ENCODE results near the gene FGF11.

Gene FGF11

DNA sequence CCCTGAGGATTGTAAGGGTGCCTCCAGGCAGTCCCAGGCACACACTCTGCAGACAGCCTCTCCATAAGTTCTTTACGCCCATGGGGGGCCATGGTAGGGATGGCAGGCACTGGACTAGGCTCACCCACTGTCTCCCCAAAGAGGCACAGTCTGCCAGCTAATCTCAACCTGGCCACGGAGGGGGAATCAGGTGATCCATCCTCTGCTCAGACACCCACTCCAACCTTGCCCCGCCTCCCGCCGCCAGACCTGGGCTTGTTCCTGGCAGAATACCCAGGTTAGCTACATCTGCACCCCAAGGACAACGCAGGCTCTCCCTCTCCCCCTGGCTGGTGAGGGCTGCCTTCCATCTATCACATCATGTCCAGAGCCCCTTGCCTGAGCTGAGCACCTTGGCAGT lies 30.4 kb upstream of the FGF11 start:
- no peak for DNase-seq

DNA sequence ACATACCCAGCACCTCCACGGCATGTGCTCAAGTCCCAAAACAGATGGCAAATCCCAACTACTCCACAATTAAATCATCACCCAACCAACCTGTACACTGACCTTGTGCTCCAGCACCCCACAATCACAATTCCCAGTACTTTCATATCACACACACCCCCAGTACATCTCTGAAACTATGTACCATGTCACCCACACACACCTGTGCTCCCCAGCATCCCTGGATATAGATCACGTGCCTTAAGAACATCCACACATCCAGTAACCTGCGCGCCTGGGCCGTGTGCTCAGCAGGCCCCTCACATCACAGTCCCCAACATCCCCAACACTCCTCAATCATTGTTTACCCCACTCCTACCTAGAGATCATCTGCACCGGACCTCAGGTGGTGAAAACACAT lies 29.6 kb upstream of the FGF11 start:
- DNase-seq = no peak

DNA sequence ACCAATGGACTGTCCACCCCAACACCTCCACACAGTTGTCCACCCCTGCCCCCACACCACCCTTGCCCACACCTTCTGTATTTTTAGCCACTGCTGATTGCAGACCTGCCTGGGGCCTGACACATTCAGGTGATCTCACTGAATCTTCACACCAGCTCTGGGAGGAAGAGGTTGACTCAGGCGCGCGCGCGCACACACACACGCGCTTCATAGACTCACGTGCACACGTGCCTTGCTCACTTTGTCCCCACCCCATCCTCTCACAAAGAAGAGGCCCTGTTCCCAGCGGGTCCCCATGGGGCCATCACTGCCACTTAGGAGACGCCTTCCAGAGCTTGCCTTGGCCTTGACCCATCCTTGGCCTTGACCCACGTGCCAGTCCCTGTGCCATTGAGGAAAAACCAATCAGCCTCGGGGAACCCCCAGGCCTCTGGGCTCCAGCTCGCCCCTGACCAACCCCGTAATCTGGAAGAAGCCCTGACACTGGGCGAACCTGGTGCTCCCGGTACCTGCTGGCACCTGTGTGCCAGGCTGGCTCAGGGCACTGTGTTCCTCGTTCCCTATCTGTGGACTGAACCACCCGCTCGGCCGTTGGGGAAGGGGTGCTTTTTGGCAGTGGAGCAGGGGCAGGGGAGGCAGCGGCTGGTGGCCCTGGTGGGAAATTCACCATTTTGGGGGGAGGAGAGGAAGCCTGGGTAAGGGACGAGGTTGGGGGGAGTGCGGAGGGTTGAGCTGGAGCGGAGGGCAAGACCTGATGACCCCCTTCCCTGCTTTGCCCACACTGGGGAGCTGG lies 28.5 kb upstream of the FGF11 start:
- DNase-seq = no peak

DNA sequence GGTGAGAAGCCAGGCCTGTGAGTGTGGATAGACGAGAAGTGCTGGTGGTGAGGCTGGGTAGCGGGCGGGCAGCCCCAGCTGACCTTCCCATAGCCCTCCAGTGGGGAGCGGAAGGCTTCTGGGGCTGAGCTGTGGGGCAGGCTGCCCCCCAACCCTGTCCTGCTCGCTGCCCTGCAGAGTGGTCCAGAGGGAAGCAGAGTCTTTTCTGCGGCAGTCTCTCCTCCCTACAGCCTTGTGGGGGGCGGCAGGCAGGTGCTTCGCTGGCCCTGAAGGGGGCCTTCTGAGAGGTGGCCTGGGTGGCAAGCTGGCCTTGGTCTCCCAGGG lies 27.9 kb upstream of the FGF11 start:
- no peak for DNase-seq

DNA sequence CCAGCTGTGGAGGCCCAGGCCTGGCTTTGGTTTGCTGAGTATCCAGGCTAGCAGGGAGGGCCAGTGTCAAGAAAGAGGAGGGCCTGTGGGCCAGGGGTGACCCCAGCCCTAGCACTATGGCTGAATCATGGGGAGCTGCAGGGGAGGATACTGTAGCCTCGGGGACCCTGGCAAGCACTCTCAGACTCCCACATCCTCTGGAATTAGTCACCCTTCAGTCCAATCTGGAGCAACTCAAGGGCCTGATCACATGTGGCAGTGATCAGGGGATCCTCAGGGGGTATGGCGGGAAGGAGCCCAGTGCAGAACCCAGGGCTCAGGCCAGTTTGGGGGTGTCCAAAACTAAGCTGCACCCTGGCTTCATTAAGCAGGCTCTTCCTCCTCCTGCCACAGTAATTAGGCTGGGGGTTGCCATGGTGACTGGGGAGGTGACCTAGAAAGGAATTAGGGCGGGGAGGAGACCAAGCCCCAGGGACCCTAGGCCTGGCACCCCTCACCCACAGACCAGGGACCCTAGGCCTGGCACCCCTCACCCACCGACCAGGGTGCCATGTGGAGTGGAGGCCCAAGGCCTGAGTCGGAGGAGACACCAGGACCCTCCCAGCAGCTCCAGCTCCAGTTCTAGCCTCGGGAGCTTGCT lies 25.8 kb upstream of the FGF11 start:
- no peak for DNase-seq

DNA sequence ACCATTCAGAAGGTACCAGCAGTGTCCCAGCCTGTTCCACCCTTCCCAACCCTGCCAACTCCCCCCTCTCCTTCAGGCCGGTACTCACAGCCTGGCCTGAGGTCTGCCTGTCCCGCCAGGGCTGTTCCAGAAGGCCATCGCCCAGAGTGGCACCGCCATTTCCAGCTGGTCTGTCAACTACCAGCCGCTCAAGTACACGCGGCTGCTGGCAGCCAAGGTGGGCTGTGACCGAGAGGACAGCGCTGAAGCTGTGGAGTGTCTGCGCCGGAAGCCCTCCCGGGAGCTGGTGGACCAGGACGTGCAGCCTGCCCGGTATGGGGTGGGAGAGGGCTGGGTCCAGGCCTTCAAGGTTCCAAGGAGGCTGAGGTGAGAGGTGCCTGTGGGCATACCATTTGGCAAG lies 24.5 kb upstream of the FGF11 start:
- no peak for DNase-seq

DNA sequence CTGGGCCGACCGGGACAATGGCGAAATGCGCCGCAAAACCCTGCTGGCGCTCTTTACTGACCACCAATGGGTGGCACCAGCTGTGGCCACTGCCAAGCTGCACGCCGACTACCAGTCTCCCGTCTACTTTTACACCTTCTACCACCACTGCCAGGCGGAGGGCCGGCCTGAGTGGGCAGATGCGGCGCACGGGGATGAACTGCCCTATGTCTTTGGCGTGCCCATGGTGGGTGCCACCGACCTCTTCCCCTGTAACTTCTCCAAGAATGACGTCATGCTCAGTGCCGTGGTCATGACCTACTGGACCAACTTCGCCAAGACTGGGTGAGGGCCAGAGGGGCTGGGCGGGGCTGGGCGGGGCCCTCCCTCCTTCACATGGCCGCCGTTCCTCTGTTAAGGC lies 23.5 kb upstream of the FGF11 start:
- no peak for DNase-seq

DNA sequence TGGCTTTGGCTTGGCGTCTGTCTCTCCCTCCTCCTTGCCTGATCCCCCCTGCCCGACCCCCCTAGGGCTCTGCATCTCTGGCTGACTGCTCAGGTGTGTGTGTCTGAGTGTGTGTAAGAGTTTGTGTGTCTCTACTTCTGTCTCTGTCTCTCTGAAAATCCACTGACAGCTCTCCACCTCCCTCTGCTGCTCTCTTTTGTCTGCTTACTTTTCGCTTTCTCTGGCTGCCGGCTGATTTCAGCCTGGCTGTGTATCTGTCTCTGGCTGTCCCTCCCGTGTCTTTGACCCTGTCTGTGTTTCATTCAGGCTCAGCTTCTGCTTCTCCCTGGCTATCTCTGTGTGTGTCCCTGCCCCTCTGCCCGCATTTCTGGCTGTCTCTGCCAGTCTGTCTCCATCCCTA lies 23.0 kb upstream of the FGF11 start:
- no peak for DNase-seq

DNA sequence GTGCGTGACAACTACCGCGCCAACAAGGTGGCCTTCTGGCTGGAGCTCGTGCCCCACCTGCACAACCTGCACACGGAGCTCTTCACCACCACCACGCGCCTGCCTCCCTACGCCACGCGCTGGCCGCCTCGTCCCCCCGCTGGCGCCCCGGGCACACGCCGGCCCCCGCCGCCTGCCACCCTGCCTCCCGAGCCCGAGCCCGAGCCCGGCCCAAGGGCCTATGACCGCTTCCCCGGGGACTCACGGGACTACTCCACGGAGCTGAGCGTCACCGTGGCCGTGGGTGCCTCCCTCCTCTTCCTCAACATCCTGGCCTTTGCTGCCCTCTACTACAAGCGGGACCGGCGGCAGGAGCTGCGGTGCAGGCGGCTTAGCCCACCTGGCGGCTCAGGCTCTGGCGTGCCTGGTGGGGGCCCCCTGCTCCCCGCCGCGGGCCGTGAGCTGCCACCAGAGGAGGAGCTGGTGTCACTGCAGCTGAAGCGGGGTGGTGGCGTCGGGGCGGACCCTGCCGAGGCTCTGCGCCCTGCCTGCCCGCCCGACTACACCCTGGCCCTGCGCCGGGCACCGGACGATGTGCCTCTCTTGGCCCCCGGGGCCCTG lies 22.2 kb upstream of the FGF11 start:
- DNase-seq = no peak

DNA sequence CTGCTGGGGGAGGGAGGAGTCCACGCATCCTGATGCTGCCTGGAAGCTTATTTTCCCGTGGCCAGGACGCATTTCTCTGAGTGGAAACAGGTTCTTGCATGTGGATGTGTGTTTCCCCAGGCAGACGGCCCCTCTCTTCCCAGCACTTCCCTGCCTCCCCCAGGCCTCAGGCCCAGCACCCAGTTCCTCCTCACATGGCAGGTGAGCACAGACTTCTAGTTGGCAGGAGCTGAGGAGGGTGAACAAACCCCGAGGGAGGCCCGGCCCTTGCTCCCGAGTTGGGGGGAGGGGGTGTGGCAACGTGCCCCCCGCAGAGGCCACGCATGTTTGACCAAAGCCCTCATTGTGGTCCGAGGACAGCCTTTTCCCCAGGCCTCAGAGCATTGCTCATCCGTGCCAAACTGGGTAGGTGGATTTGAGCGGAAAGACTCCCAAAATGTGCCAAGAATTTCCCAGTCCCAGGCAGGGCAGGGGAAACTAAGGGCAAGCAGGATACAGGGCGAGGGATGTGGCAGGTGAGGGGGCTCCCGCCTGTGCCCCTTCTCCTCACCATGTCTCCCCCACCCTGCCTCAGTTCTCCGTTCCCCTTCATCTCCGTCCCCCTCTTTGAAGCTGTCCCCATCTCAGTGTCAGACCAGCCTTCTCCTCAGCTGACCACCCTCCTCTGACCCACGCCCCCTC lies 20.7 kb upstream of the FGF11 start:
- no peak for DNase-seq

DNA sequence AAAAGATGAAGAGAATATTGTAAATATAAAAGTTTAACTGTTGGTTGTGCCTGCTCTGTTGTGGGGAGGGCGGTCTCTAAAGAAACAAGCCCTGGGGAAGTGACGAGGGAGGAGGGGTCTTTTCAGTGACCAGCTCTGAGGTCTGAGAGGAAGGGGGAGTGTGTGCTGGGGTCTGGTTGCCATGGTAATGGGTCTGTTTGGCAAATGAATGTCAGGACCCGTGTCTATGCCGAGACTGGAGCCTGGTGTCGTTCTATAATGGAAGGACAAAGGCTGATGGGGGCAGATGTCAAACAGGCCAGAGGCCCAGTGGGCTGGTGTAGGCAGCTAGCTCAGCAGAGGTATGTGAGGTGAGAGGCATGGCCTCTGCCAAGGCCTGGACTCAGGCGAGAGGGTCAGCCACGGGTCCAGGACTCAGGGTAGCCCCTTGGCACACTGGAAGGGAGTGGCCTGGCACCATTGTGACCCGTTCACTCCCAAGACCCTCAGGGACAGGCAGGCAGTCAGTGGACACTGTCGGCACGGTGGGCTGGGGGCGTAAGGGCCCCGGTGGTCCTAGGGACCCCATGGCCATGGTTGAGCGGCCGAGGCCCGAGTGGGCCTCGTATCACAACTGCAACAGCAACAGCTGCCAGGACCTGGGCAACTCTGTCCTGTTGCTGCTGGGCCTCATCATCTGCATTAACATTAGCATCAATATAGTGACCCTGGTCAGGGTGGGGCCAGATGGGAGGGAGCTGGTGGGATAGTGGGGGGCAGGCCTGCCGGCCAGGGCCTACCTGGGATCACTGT lies 19.3 kb upstream of the FGF11 start, which contains the start of gene SPEM1:
Gene SPEM1 (plus strand): TSS at position 506 of the 792 bp plus-strand sequence. CDS start 61 bp downstream, at position 567.
- no peak for DNase-seq

DNA sequence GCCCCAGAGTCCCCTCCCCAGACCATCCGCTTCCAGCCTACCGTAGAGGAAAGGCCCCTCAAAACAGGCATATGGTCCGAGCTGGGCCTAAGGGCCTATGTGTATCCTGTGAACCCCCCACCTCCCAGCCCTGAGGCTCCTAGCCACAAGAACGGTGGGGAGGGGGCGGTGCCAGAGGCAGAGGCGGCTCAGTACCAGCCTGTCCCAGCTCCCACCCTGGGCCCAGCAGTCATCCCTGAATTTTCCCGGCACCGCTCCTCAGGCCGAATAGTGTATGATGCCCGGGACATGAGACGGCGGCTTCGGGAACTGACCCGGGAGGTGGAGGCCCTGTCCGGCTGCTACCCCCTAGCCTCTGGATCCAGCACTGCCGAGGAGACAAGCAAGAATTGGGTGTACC lies 18.1 kb upstream of the FGF11 start:
- no peak for DNase-seq

DNA sequence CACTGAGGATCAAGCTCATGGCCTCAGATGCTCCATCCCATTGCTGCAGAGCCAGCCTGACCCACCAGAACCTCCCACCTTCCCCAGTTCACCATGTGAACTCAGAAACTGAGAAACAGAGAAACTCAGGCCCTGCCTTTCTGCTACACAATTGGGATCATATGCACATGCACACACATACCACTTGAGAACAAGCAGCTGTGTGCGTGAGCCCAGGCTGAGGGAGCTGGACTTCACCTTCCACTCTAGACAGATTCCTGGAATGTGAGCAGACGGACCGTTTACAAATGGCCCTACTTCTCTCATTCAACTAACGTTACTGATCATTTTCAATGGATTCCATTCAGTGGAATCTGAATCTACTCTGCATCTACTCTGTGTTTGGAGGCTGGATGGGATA lies 15.6 kb upstream of the FGF11 start:
- DNase-seq = no peak

DNA sequence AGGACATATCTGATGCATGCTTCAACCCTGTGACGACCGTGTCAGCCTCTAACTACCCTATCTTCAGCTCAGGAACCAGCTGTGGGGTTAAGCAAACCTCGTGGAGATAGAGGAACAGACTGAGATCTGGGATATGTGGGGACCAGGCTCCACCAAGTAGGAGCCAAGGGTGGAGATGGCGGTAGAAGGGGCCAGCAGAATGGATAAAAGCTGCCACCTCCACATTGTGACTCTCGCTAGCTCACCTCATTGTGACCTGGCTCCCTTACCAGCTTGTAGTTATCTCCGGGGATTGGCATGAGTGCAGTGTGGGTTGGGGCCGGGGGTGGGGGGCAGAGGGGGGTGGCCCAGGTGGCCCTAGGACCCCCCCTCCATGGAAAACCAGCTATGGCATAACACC lies 14.0 kb upstream of the FGF11 start, which contains the start of gene SPEM2:
Gene SPEM2 (plus strand): TSS at position 301 of the 400 bp plus-strand sequence. CDS start 73 bp downstream, at position 374.
- no peak for DNase-seq

DNA sequence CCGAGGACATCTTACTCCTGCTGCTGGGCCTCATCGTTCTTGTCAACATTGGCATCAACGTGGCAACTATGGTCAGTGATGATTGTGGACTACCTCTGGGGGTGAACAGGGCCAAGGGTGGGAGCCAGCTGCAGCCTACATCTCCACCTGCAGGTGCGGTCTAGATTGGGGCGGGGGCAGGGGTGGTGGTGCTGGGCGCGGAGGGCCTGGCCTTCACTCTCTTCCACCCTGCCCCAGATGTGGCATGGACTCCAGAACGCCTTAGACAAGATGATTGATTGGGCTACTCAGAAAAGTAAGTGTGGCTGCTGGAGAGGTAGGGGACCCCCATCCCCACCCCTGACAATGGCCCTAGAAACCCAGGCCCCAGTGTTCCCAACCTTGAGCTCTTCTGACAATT lies 13.6 kb upstream of the FGF11 start:
- DNase-seq = no peak

DNA sequence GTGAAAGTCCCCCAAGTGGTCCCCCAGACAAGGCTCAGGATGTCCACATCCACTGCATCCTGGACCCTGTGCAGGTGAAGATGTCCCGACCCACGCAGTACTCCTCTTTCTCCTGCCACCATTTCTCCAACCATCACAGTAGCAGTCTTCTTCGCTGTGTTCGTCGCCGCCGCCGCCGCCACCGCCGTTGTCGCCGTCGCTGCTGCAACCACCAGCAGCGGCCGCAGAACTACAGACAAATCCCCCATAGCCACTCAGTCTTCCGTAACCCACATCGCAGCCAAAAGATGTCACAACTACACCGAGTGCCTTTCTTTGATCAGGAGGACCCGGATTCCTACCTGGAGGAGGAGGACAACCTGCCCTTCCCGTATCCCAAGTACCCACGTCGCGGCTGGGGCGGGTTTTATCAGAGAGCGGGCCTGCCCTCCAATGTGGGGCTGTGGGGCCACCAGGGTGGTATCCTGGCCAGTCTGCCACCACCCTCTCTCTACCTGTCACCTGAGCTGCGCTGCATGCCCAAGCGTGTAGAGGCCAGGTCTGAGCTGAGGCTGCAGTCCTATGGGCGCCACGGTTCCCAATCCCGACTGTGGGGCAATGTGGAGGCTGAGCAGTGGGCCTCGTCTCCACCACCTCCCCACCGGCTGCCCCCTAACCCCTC lies 13.0 kb upstream of the FGF11 start:
- no peak for DNase-seq

DNA sequence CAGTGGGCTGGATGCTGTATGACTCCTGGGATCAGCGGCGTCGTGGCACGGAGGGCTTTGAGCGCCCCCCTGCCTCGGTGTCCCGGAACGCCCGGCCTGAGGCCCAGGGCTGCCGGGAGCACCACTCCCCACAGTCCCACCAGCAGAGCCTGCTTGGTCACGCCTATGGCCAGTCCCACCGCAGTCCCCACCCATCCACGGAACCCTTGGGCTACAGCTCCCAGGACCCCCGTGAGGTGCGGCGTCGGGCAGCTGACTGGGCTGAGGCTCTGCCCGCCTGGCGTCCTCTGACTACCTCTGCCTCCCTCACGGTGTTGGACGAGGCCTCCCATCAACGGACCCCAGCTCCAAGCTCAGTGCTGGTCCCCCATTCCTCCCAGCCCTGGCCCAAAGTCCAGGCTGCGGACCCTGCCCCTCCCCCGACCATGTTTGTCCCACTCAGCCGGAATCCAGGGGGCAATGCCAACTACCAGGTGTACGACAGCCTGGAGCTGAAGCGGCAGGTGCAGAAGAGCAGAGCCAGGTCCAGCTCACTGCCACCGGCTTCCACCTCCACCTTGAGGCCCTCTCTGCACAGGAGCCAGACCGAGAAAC lies 12.3 kb upstream of the FGF11 start:
- no peak for DNase-seq

DNA sequence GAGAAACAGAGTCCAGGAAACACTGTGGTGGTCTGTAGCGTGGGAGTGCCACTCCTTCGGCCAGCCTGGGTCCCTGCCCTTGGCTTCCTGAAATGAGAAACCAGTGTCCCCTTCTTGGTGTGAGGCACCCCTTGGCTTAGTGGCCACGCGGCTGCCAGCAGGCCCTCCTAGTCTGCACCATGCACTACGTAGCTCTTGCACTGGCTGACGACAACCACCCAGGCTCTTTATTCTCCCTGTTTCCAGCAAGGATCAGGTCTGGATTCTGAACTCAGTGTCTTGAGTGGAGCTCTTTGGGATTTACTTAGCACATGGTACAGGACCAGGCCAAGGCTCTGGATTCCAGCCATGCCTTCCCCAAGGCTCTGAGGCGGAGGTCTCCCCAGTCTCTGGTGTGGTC lies 11.8 kb upstream of the FGF11 start:
- DNase-seq = no peak

DNA sequence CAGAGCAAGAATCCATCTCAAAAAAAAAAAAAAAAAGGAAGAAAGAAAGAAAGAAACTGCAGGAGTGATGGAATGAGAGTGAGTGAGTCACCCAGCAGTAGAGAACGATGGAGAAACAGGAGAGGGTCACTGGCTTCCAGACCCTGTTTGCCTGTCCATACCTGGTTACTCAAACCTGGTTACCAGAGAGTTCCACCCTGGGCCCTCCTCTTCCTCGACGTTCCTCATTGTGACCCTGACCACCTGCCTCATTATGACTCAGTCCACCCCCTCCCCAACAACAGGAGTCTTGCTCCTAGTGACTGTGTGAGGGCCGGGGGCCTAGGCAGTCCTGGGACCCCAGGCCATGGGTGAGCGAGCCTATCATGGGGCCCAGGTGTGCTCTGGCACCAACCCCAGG lies 10.8 kb upstream of the FGF11 start, which contains the start of gene SPEM3:
Gene SPEM3 (plus strand): TSS at position 301 of the 400 bp plus-strand sequence. CDS start 46 bp downstream, at position 347.
- no peak for DNase-seq

DNA sequence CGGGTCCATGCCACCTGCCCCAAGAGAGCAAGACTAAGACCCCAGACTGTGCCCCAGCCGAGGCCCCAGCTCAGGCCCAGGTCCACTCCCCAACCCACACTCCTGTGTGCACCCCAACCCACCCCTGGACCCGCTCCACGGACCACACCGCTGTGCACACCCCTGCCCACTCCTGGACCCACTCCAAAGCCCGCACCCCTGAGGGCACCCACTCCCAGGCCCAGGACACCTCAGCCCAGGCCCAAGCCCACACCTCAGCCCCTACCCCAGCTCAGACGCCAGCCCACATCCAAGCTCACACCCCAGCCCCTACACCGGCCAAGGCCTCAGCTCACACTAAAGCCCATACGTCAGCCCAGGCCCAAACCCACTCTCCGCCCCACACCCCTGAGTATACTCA lies 9.6 kb upstream of the FGF11 start:
- DNase-seq = no peak

DNA sequence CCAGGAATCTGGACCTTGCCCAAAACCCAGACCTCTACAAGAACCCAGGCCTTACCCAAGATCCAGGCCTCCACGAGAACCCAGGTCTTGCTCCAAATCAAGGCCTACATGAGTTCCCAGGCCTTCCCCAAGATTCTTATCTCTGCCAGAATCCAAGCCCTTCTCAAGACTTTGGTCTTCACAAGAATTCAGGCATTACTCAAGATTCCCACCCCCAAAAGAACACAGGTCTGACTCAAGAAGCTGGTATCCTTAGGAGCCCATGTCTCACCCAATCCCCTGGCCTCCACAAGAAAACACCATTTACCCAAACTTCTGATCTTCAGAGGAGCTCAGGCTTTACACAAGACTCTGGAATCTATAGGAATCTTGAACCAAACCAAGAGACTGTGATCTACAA lies 8.1 kb upstream of the FGF11 start:
- DNase-seq = no peak

DNA sequence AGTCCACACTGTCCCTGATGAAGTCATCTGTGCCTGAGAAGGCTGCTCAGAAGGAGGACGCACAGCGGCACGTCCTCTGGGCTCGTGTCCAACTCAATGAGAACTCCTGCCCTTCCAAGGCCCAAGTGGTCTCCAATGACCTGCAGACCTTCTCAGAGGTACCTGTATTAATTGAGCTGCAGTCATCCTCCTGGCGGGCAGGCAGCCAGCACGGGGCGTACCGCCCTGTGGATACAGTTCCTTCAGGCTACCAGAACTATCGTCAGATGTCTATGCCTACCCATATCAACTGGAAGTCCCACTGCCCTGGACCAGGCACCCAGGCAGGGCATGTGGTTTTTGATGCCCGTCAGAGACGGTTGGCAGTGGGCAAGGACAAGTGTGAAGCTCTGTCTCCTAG lies 7.0 kb upstream of the FGF11 start:
- DNase-seq = no peak

Measured in NCI-H82 (cell line).